Fibroblast of gingiva (primary cell): ENCODE results near the gene ZFAND2B.
"Not testable (repeated sequence)": the region's sequence is repeated elsewhere in the genome, so short reads cannot be mapped to it uniquely, and the experiment has no call there.

Experiments
- DNase-seq: peaks from one replicate; pipeline ENCODE4 v3.0.0-alpha.2; 2011; ENCODE audit warnings: low read depth

ZFAND2B gene

GRCh38 chr2:219175928-219176817, 30.4 kb upstream of the ZFAND2B start:
- peak; percentile 14 for DNase-seq

DNA sequence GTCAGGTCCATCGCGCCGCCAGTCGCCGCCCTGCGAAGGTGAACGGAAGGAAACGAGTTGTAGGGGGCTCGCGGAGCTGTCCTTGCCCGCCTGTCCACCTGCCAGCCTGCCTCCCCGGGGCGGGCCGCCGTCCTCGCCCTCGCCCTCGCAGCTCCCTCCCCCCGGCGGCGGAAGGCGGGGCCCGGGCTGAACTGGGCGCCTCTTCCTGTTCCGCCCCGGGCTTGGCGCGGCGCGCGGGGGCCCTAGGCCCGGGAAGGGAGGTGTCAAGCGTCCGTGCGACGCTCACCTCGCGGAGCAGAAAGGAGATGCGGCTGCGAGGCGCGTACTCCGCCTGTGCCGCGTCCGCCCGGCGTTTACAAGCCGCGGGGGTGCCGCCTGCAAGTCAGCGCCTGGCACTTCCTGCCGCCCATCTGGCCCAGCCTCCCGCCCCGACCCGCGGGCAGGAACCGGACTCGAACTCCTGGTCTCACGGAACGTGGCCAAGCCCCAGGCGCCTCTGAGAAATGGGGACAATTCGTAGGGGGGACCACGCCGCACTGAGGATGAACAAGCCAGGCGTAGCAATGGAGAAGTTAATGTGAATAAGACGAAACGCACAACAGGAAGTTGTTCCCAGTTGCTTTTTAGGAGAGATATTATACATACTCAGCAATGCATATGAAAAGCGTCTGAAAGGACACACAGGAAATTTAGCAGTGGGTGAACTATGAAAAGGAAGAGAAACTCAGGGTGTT, 29.6 kb upstream of the ZFAND2B start, which contains the start of gene CNPPD1:
CNPPD1 (minus strand) TSS at position 108 of the 734 bp plus-strand sequence; CDS start at position 11, 97 bp downstream.
- peak; percentile 83 for DNase-seq

DNA sequence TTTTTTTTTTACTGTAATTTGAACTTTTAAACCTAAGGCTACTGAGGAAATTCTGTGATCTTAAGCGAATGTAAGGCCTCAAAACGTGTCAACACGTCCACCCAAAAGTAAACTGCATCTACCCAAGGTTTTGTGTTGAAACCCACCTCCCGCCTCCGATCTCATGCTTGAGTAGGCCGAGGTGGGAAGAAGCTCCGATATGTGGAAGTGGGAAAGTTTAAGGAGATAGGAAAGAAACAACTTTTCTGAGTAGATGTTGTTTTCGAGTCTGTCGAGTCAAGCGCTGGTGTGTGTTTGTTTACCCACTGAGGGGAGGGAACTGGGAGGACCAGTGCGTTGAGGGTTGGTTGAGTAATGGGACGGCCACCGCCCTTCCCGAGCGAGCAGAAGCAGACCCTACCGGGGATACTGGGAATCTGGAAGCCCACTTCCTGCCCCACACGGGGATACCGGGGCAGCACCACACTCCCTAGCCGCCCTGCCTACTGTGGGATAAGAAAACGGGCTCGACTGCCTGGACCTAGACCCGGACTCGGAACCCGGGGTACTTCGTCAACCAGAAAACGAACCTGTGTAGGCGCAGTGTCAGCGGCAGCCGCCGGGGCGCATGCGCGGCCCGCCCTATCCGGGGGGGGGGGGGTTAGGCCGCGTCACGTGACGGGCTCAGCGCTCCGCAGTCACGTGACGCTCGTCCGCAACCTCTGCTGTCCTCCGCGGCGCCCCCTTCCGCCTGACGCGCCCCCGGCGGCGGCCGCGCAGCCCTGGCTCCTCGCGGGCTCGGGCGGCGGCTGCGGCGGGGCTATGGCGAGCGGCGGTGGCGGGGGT, 28.8 kb upstream of the ZFAND2B start, which contains the start of gene RETREG2:
RETREG2 (plus strand) TSS at position 724 of the 825 bp plus-strand sequence; CDS start at position 802, 78 bp downstream.
- peak; percentile 91 for DNase-seq

DNA sequence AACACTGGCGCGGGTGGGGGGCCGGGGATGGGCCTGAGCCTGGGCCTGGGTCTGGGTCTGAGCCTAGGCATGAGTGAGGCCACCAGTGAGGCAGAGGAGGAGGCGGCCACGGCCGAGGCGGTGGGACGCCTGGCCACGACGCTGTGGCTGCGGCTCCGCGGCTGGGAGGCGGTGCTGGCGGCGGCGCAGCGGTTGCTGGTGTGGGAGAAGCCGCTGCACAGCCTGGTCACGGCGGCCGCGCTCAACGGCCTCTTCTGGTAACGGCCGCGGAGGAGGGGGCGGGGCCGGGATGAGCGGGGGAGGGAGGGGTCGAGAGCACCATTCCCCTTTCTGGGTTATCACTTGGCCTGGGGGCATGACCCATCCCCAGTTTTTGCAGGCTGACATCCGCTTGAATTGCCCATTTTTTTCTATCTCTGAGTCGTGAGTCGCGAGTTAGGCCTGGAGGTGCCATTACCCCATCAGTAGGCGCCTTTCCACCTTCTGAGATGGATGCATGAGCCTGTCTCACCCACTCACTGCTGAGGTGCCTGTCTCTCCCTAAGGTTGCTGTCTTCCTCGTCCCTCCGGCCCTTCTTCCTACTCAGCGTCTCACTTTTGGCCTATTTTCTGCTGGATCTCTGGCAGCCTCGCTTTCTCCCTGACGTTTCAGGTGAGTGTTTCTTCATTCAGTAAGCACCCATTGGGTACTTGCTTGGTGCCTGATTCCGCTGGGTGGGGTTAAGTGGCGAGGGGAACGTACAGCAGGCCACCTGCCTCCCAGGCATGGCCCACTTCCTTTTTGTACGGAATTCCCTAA, 28.0 kb upstream of the ZFAND2B start:
- DNase-seq = no peak

- no peak for DNase-seq
Observed at GRCh38 chr2:219179601-219180465, 26.7 kb upstream of the ZFAND2B start.

DNA sequence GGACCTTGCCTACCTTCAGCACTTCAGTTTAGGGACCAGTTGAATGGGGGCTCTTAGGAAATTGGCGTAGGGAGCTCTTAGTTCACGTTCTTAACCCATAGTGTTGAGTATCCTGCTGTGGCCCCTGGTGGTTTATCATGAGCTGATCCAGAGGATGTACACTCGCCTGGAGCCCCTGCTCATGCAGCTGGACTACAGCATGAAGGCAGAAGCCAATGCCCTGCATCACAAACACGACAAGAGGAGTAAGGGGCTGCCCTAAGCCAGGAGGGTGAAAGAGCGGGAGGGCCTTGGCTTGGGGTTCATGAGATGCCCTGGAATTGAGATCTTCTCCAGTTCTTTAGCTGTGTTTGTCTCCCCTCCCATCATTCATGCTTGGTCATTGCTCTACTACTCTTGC, 25.6 kb upstream of the ZFAND2B start:
- DNase-seq = no peak

DNA sequence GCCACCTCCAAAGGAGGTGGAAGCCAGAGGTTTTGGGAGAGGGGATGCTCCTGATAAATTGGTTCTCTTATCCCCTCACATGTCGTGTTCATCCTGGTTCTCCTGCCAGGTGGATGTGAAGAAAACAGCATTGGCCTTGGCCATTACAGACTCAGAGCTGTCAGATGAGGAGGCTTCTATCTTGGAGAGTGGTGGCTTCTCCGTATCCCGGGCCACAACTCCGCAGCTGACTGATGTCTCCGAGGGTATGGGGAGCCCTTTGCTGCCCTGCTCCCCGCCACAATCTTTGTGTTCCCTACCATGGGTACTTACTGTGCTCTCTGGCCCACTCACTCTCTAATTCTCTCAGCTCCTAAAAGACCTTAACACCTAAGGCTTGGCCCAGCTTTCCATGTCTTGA, 25.1 kb upstream of the ZFAND2B start:
- no peak for DNase-seq

DNA sequence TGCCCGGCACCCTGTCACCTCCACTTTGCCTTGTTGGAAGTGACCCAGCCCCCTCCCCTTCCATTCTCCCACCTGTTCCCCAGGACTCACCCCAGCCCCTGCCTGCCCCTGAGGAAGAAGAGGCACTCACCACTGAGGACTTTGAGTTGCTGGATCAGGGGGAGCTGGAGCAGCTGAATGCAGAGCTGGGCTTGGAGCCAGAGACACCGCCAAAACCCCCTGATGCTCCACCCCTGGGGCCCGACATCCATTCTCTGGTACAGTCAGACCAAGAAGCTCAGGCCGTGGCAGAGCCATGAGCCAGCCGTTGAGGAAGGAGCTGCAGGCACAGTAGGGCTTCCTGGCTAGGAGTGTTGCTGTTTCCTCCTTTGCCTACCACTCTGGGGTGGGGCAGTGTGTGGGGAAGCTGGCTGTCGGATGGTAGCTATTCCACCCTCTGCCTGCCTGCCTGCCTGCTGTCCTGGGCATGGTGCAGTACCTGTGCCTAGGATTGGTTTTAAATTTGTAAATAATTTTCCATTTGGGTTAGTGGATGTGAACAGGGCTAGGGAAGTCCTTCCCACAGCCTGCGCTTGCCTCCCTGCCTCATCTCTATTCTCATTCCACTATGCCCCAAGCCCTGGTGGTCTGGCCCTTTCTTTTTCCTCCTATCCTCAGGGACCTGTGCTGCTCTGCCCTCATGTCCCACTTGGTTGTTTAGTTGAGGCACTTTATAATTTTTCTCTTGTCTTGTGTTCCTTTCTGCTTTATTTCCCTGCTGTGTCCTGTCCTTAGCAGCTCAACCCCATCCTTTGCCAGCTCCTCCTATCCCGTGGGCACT, 24.0 kb upstream of the ZFAND2B start:
- DNase-seq = no peak

GRCh38 chr2:219183151-219183772, 23.3 kb upstream of the ZFAND2B start:
- no peak for DNase-seq

DNA sequence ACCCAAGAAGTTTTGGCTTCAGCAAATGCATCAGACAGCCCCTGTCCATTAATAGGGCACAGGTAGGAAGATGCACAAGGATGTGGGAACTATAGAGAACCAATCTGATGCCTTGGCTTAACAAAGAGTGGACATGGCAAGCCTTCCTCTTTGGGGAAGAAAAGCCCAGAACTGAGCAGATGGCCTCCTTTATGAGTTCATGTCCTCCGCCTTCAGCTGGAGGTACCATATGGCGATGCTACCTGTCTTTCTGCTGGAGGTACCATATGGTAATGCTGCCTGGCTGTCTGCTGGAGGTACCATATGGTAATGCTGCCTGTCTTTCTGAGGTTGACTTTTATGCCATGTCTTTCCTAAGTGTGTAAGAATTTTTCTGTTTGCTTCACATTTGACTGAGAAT, 22.5 kb upstream of the ZFAND2B start:
- no peak for DNase-seq

DNA sequence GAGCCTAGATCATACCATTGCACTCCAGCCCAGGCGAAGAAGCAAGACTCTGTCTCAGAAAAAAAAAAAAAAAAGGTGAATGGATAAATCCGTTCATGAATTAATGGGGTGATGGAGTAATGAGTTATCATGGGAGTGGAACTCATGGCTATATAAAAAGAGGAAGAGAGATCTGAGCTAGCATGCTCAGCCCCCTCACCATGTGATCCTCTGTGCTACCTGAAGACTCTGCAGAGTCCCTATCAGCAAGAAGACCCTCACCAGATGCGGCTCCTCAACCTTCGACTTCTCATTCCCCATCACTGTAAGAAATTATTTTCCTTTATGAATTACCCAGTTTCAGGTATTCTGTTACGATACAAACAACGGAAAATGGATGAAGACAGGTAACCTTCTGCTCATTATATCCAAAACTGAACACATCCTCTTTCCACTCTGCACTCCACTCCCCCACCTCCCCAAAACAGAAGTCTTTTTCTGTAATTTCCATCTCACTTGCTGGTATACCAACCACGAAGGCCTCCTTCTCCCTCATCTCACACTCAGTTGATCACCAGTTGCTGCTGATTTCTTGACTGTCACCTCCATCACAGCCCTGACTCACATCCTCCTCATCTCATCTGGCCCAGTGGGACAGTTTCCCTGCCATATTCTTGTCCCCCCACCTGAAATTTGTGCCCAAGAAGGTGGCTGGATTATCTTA, 19.7 kb upstream of the ZFAND2B start:
- DNase-seq = no peak

GRCh38 chr2:219197388-219197787, 9.2 kb upstream of the ZFAND2B start:
- no peak for DNase-seq

DNA sequence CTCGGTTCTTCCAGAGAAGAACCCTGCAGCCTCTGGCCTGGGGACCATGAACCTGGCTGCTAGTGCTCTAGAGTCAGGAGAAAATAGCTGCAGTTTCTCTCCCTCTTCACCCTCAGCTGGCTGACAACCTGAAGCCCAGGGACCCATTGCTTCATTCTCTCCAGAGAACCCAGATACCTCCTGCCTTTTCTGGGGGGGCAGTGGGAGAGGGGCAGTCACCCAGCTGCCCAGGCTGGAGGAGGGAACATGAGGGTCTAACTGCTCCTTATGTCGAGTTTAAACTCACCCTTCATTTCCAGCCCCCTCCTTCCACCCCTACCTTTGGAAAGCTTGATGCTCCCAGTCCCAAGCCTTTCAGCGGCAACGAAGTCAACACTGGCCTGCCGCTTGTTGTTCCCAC, 7.6 kb upstream of the ZFAND2B start:
- DNase-seq = no peak

- DNase-seq = no peak
Observed at GRCh38 chr2:219199470-219200211, 6.9 kb upstream of the ZFAND2B start.

- not testable (repeated sequence) for DNase-seq
Observed at GRCh38 chr2:219200502-219201326, 5.9 kb upstream of the ZFAND2B start.

DNA sequence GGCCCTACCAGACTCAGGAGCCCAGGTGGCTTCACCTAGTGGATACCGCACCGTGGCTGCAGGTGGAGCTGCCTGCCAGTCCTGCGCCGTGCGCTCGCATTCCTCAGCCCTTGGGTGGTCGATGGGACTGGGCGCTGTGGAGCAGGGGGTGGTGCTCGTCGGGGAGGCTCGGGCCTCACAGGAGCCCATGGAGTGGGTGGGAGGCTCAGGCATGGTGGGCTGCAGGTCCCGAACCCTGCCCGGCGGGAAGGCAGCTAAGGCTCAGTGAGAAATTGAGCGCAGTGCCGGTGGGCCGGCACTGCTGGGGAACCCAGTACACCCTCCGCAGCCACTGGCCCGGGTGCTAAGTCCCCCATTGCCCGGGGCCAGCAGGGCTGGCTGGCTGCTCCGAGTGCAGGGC, 5.3 kb upstream of the ZFAND2B start:
- not testable (repeated sequence) for DNase-seq
